KMS-11 (cell line): ENCODE measurements around the gene GARNL3.

Experiments used
- H2AFZ ChIP-seq: fragments of 200-600 bp; sonication (generic); 2 replicates; pipeline ENCODE4 v1.6.1; 2016; ENCODE audit warnings: antibody characterized with exemption, mixed run types, low read depth
- H3K27ac ChIP-seq: fragments of 200-600 bp; sonication (generic); 2 replicates; pipeline ENCODE4 v1.6.1; 2016; ENCODE audit warnings: mild to moderate bottlenecking, mixed run types
- H3K27me3 ChIP-seq: fragments of 200-600 bp; sonication (generic); 2 replicates; pipeline ENCODE4 v1.6.1; 2017; ENCODE audit warnings: mild to moderate bottlenecking, low read depth, mixed run types, moderate library complexity; ENCODE audit not compliant: insufficient read depth
- H3K36me3 ChIP-seq: fragments of 200-600 bp; sonication (generic); 2 replicates; pipeline ENCODE4 v1.6.1; 2017; ENCODE audit warnings: mild to moderate bottlenecking, mixed run types; ENCODE audit not compliant: insufficient read depth
- H3K4me1 ChIP-seq: fragments of 200-600 bp; sonication (generic); 2 replicates; pipeline ENCODE4 v1.6.1; 2016; ENCODE audit warnings: mild to moderate bottlenecking, low read depth, mixed run types; ENCODE audit not compliant: poor library complexity, severe bottlenecking
- H3K4me2 ChIP-seq: fragments of 200-600 bp; sonication (generic); 2 replicates; pipeline ENCODE4 v1.7.0; 2016; ENCODE audit warnings: mild to moderate bottlenecking, mixed run types
- H3K4me3 ChIP-seq: fragments of 200-600 bp; sonication (generic); IDR thresholded peaks from 2 replicates; pipeline ENCODE4 v1.6.1; 2017; ENCODE audit warnings: low read depth, low read length, mixed read lengths; ENCODE audit not compliant: insufficient read depth
- H3K79me2 ChIP-seq: fragments of 200-600 bp; sonication (generic); 2 replicates; pipeline ENCODE4 v1.6.1; 2016; ENCODE audit warnings: low read depth, mixed run types; ENCODE audit not compliant: insufficient read depth
- H3K9ac ChIP-seq: fragments of 200-600 bp; sonication (generic); 2 replicates; pipeline ENCODE4 v1.6.1; 2016; ENCODE audit warnings: mild to moderate bottlenecking, mixed run types
- H4K20me1 ChIP-seq: fragments of 200-600 bp; sonication (generic); 2 replicates; pipeline ENCODE4 v1.6.1; 2016; ENCODE audit warnings: mild to moderate bottlenecking, mixed run types; ENCODE audit not compliant: insufficient read depth
- TF ChIP-seq, protein P1 (sequence below): fragments of 200-600 bp; sonication (generic); conservative IDR thresholded peaks from 2 replicates; pipeline ENCODE4 v1.6.1; 2017; ENCODE audit warnings: low read depth, mild to moderate bottlenecking, antibody characterized with exemption, low read length, moderate library complexity, mixed read lengths

The GARNL3 gene

DNA sequence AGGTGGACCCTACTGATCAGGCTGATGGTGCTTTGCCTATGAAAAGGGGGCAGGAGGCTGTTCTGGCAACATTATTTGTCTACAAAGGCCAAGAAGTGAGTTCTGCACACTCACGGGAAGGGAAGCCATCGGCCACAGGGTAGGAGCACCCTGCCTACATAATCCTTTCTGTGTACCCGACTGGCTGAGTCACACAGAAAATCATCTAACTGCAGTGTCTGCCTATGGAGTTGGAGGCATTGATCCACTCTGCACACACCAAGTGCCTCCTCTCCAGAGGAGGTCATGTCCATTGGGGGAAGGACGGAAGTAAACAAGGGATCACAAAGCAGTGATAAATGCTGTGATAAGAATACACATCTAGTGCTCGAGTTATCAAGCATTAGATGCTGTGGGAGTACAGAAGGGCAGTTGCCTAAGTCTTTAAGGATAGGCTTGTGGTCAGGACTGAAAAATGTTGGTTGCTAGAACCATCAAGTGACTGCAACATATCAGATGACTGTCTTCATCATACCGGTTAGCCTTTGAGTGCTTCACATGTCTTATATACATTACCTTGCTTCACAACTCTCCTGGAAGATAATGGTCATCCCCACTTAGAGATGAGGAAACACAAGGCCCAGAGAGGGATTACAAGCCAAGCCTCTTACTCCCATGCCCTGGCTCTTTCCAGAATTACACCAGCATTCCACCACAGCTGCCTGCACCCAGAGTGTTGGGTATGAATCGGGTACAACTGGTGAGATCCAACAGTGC lies 131.1 kb downstream of the GARNL3 start:
- H3K79me2 ChIP-seq = peaks cover 31% of the 10 kb centered on the region
- H4K20me1 ChIP-seq = no peaks in the 10 kb centered on the region
- peak overlapping the region; percentile 91 for H3K4me2 ChIP-seq
- TF ChIP-seq, protein P1, sequence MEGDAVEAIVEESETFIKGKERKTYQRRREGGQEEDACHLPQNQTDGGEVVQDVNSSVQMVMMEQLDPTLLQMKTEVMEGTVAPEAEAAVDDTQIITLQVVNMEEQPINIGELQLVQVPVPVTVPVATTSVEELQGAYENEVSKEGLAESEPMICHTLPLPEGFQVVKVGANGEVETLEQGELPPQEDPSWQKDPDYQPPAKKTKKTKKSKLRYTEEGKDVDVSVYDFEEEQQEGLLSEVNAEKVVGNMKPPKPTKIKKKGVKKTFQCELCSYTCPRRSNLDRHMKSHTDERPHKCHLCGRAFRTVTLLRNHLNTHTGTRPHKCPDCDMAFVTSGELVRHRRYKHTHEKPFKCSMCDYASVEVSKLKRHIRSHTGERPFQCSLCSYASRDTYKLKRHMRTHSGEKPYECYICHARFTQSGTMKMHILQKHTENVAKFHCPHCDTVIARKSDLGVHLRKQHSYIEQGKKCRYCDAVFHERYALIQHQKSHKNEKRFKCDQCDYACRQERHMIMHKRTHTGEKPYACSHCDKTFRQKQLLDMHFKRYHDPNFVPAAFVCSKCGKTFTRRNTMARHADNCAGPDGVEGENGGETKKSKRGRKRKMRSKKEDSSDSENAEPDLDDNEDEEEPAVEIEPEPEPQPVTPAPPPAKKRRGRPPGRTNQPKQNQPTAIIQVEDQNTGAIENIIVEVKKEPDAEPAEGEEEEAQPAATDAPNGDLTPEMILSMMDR = no peak
- H3K36me3 ChIP-seq = no peaks in the 10 kb centered on the region
- peak overlapping the region; percentile 83 for H3K27ac ChIP-seq
- peak overlapping the region; percentile 48; the same call in 1 of the 2 replicates for H2AFZ ChIP-seq
- H3K4me3 ChIP-seq = no peak overlapping the region
- H3K27me3 ChIP-seq = no peaks in the 10 kb centered on the region
- H3K4me1 ChIP-seq = peaks cover 77% of the 10 kb centered on the region
- peak overlapping the region; percentile 62 for H3K9ac ChIP-seq

DNA sequence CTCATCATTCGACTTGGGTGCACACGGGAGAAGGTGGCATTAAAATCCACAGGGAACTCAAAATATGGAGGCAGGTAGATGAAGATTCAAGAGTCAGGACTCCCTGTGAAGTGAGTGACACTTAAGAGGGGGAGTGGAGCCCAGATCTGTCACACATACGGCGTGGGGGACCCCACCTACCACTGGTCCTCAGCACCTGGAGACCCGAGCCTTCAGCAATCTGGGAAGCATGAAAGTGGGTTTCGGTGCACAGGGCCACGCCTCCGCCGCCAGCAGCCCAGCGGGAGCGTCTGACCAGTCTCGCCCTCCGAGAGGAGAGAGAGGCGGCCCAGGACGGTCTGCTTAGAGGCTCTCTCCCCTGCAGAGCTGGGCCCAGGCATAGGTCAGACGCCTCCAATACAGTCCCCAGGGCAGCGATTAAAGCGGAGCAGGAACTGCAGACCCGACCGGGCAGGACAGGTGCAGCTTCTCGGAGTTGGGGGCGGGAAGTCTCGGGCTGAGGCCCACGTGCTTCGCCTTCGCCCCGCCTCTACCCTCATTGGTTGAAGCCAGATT lies 131.8 kb downstream of the GARNL3 start:
- H3K27ac ChIP-seq = peak overlapping the region; percentile 83
- H2AFZ ChIP-seq = peak overlapping the region; percentile 14; the same call in 1 of the 2 replicates
- H3K4me1 ChIP-seq = peaks cover 70% of the 10 kb centered on the region
- H3K9ac ChIP-seq = peak overlapping the region; percentile 62
- no peaks in the 10 kb centered on the region for H3K36me3 ChIP-seq
- peak overlapping the region; percentile 91 for H3K4me2 ChIP-seq
- no peak overlapping the region for H3K4me3 ChIP-seq
- TF ChIP-seq, protein P1 = no peak
- H3K79me2 ChIP-seq = peaks cover 31% of the 10 kb centered on the region
- no peaks in the 10 kb centered on the region for H3K27me3 ChIP-seq
- no peaks in the 10 kb centered on the region for H4K20me1 ChIP-seq

DNA sequence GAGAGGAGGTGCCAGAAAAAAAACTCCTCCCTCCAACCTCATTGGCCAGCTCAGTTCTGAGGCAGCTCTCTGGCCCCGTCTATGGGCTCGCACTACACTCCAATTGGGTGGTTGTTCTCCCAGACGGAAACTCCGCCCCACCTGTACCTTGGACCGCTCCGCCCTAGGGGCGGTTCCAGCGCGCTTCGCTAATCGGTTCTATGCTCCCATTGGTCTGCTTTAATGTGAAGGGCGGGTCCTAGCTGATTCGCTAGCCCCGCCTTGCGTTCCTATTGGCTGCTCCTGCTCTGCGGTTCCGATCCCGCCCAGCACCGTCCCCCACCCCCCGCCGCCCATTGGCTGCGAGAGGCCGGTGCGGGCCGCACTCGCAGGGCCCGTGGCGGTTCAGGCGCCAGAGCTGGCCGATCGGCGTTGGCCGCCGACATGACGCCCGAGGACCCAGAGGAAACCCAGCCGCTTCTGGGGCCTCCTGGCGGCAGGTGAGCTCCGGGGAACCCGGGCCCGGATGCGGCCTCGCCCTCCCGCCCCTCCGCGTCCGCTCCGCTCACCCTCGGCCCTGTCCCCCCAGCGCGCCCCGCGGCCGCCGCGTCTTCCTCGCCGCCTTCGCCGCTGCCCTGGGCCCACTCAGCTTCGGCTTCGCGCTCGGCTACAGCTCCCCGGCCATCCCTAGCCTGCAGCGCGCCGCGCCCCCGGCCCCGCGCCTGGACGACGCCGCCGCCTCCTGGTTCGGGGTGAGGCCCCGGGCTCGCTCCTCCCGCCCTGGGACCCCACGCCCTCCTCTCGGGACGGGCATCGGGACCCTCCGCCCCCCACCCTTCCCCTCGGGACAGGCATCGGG lies 132.5 kb downstream of the GARNL3 start, which contains the start of gene SLC2A8:
Gene SLC2A8 (plus strand): TSS at position 362 of the 838 bp plus-strand sequence. CDS start 62 bp downstream, at position 424.
- H3K9ac ChIP-seq = peak within 1 kb of the TSS; percentile 62
- H3K4me1 ChIP-seq = peaks cover 64% of the 10 kb centered on the region
- H3K36me3 ChIP-seq = no peaks in the 10 kb centered on the region
- peaks cover 38% of the 10 kb centered on the region for H3K79me2 ChIP-seq
- TF ChIP-seq, protein P1 = no peak
- peak within 1 kb of the TSS; percentile 25; the same call in 1 of the 2 replicates for H2AFZ ChIP-seq
- peak within 1 kb of the TSS; percentile 83 for H3K27ac ChIP-seq
- no peaks in the 10 kb centered on the region for H3K27me3 ChIP-seq
- no peaks in the 10 kb centered on the region for H4K20me1 ChIP-seq
- peak within 1 kb of the TSS; percentile 96 for H3K4me2 ChIP-seq
- peak within 1 kb of the TSS; percentile 73 for H3K4me3 ChIP-seq

DNA sequence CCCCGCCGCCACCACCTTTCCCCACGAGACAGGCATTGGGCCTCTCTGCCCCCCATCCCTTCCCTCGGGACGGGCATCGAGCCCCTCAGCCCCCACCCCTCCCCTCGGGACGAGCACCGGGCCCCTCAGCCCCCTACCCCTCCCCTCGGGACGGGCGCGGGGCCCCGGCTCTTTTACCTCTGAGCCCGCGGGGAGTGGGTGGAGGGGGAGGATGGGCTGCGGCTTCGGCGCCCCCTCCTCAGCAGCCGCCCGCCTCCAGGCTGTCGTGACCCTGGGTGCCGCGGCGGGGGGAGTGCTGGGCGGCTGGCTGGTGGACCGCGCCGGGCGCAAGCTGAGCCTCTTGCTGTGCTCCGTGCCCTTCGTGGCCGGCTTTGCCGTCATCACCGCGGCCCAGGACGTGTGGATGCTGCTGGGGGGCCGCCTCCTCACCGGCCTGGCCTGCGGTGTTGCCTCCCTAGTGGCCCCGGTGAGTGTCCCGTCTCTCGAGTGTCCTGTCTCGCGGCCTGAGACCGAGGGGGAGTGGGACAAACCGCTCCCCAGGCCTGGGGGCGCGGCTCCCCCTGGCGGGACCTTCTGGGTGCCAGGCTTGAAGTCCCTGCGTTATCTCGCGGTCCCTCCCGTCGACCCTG lies 133.2 kb downstream of the GARNL3 start:
- Histone ChIP-seq H3K4me3 (peak overlapping the region; percentile 73), H3K27ac (peak overlapping the region; percentile 55), H2AFZ (peak overlapping the region; percentile 25; the same call in 1 of the 2 replicates), H3K79me2 (peaks cover 39% of the 10 kb centered on the region), H3K36me3 (no peaks in the 10 kb centered on the region), H3K9ac (peak overlapping the region; percentile 62), H3K4me2 (peak overlapping the region; percentile 96), H3K4me1 (peaks cover 56% of the 10 kb centered on the region), H3K27me3 (no peaks in the 10 kb centered on the region), H4K20me1 (no peaks in the 10 kb centered on the region)
- TF ChIP-seq, protein P1 = peak; percentile 62; the same call in 1 of the 2 replicates
